Retina (tissue), 1 donor: ENCODE data around the gene VRK3.
"Not testable (repeated sequence)": the region's sequence is repeated elsewhere in the genome, so short reads cannot be mapped to it uniquely, and the experiment has no call there.

Source experiments
- DNase-seq: peaks from one replicate; pipeline ENCODE4 v3.0.0-alpha.2; 2016

Gene VRK3

GRCh38 chr19:50025022-50025793 is at the start of gene VRK3:
Gene VRK3 (minus strand): TSS chr19:50025372. CDS start chr19:50016162, 9,210 bp downstream.
- peak; percentile 100 for DNase-seq

DNA sequence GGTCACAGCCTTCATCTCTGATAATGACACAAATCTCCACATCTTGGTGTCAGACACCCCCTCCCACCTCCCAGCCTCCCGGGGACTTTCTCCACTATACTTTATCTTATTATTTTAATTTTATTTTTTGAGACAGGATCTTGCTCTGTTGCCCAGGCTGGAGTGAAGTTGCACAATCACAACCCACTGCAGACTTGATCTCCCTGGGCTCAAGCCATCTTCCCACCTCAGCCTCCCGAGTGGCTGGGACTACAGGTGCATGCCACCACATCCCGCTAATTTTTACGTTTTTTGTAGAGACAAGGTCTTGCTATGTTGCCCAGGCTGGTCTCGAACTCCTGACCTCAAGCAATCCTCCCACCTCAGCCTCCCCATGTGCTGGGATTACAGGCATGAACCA is 43.2 kb upstream of the VRK3 start:
- not testable (repeated sequence) for DNase-seq

DNA sequence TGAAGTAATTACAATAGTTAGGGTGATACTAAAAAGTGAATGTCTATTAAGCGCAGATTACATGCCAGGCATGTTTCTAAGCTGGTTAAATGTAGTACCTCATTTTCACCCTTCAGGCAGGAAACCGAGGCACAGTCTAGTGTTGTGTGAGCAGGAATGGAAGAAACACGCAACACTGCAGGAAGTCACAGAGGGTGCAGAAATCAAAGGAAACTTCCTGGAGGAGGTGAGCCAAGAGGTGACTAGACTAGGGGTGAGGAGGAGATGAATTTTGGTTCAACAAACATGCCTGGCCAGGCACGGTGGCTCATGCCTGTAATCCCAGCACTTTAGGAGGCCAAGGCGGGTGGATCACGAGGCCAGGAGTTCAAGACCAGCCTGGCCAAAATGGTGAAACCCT is 42.4 kb upstream of the VRK3 start:
- no peak for DNase-seq

DNA sequence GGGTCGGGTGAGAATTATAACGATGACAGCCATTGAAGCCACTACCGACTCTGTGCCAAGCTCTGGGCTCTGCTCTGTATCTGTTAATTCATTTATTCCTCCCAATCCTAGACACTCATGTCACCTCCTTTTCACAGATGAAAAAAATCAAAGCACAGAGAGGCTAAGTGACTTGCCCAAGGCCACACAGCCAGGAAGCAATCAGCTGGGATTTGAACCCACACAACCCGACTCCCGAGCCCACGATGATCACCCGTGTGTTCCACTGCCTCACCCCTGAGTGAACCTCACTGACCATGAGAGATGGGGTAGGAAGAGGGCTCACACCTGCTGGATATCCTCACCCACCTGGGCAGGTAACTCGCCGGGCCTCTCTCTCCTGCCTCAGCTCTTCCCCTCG is 40.8 kb upstream of the VRK3 start:
- DNase-seq = no peak

DNA sequence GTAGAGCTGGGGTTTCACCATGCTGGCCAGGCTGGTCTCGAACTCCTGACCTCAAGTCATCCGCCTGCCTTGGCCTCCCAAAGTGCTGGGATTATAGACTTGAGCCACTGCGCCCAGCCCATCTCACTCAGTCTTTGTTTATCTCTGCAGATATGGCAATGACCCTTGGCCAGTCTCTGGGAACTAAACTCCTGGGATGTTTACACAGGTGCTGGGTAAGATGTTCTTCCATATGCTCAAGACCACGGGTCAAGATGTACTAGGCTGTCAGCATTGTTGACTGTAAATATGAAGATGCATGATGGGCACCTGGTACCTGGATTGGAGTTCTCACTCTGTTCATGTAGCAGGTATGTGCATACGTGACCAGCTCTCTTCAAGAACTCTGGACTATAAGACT is 36.5 kb upstream of the VRK3 start:
- no peak for DNase-seq

DNA sequence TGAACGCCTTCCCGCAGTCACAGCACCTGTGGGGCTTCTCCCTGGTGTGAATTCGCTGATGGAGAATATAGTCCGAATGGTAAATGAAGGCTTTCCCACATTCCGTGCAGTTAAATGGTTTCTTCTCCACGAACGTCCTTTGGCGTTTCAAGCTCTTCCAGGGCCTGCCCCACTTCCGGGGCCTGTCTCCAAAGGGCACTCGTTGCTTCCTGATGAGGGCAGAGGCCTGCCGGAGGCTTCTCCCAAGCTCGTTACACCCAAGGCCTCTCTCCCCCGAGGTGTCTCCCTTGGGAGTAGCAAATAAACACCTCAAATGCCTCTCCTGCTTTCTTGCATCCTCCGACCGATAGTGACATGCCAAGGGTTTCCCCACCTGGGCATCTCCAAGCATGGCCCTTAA is 34.9 kb upstream of the VRK3 start:
- DNase-seq = no peak

GRCh38 chr19:50059045-50059444 is 33.9 kb upstream of the VRK3 start:
- no peak for DNase-seq

DNA sequence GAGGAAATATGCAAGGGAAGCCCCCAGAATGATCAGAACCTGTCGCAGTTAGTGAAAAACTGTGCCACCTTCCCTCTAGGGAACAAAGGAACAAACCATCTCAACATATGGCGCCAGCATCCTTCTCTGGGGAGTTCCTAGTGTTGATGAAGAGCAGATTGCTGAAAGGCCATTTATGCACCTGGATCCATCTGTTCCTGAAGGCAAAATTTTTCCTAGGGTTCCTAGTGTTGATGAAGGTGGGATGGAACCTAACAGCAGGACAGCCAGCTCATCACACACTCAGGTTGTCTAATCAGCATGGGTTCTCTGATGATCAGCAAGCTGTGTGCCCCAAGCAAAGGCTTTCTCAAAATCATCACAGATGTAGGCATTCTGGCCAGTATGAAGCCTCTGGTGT is 33.3 kb upstream of the VRK3 start:
- no peak for DNase-seq

DNA sequence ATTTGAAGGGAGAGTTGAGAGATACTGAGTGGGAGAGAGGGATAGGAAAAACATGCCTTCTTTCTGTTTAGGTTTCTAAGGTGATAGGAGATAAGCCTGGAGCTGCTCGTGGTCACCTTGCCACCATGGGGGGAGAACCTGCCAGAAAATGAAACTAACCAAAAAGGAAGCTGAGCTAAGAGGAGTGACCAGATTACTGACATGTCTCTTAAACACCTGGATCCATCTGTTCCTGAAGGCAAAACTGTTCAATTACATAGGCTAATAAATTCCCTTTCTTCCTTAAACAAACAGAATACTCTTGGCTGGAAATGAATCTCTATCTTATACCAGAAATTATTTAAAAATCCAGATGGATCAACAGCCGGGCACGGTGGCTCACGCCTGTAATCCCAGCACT is 27.9 kb upstream of the VRK3 start:
- no peak for DNase-seq

GRCh38 chr19:50051964-50052363 is 26.8 kb upstream of the VRK3 start:
- no peak for DNase-seq

GRCh38 chr19:50051228-50051895 is 26.2 kb upstream of the VRK3 start:
- not testable (repeated sequence) for DNase-seq

- peak; percentile 97 for DNase-seq
These were observed 25.4 kb upstream of the VRK3 start for GRCh38 chr19:50050406-50051227.

GRCh38 chr19:50047671-50048070 is 22.5 kb upstream of the VRK3 start:
- no peak for DNase-seq

GRCh38 chr19:50046649-50047503 is 21.7 kb upstream of the VRK3 start:
- peak; percentile 61 for DNase-seq

GRCh38 chr19:50044922-50045321 is 19.8 kb upstream of the VRK3 start:
- no peak for DNase-seq

GRCh38 chr19:50043967-50044366 is 18.8 kb upstream of the VRK3 start:
- no peak for DNase-seq

- no peak for DNase-seq
These were observed 17.3 kb upstream of the VRK3 start for GRCh38 chr19:50042363-50043024.

DNA sequence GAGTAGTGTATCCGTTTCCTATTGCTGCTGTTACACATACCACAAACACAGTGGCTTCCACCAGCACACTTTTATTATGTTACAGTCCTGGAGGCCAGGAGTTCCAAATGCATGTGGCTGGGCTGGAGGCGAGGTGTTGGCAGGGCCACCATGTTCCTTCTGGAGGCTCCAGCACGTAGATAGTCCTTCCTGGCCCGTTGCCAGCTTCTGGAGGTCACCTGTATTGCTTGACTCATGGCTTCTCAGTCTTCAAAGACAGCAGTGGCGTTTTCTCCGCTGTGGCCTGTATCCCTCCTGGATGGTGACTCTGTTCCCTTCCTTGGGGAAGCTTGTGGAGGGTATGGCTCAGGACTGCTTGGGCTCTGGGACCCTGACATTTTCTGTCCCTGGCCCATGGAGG is 15.8 kb upstream of the VRK3 start:
- no peak for DNase-seq

DNA sequence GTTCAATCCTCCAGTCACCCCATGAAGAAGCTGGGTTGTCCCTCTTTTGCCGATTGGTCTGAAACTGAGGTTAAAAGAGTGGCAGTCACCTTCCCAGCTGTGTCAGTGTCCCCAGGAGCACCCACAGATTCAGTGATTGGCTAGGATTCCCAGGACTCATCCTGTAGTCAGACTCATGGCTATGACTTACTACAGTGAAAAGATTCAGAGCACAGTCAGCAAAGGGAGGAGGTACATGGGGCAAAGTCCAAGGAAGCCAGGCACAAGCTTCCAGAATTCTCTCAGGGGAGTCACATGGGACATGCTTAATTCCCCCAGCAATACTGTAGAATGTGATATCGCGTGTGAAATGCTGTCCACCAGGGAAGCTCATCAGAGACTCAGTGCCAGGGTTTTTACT is 14.8 kb upstream of the VRK3 start:
- no peak for DNase-seq

GRCh38 chr19:50036908-50037307 is 11.7 kb upstream of the VRK3 start:
- DNase-seq = no peak

DNA sequence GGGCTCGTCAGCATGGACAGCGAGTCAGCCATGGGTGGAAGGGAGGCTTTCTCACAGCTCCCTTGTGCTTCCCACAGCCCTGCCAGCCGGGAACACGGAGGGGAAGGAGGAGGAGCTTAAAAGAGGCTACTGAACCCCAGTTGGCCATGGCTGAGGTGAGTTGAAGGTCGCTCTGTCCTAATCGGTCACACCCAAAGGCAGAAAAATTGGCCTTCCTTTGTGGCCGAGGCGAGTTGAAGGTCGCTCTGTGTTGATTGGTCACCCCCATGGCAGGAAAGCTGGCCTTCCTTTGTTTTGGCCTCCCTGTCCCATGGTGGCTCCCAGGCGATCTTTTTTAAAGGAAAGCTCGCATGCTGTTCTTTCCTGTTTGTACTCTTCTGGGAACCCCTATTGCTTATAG is 5.8 kb upstream of the VRK3 start:
- DNase-seq = no peak

- DNase-seq = no peak
These were observed 5.1 kb upstream of the VRK3 start for GRCh38 chr19:50030225-50030624.
